HK-2 (cell line): Measurements from ENCODE around the gene MAP1LC3B.

Experiments used
- DNase-seq: peaks from one replicate; pipeline ENCODE4 v3.0.0-alpha.2; 2018; ENCODE audit not compliant: unreplicated experiment

Gene MAP1LC3B

GRCh38 chr16:87391950-87392820, at the start of gene MAP1LC3B:
MAP1LC3B (plus strand) TSS chr16:87392336; CDS start chr16:87392428, 92 bp downstream.
- peak; percentile 98 for DNase-seq

- no peak for DNase-seq
Measured at GRCh38 chr16:87342504-87342903, 49.6 kb upstream of the MAP1LC3B start.

GRCh38 chr16:87342978-87343752, 49.0 kb upstream of the MAP1LC3B start:
- no peak for DNase-seq

GRCh38 chr16:87343753-87344050, 48.4 kb upstream of the MAP1LC3B start:
- no peak for DNase-seq

GRCh38 chr16:87344165-87344930, 47.8 kb upstream of the MAP1LC3B start:
- no peak for DNase-seq

GRCh38 chr16:87344931-87345631, 47.1 kb upstream of the MAP1LC3B start:
- no peak for DNase-seq

- no peak for DNase-seq
Measured at GRCh38 chr16:87345726-87346424, 46.3 kb upstream of the MAP1LC3B start.

GRCh38 chr16:87346517-87347060, 45.5 kb upstream of the MAP1LC3B start:
- no peak for DNase-seq

GRCh38 chr16:87347932-87348615, 44.1 kb upstream of the MAP1LC3B start:
- no peak for DNase-seq

GRCh38 chr16:87348616-87349157, 43.4 kb upstream of the MAP1LC3B start:
- DNase-seq, result no peak

- no peak for DNase-seq
Measured at GRCh38 chr16:87350031-87350430, 42.1 kb upstream of the MAP1LC3B start.

- DNase-seq, result no peak
Measured at GRCh38 chr16:87350681-87351319, 41.3 kb upstream of the MAP1LC3B start.

GRCh38 chr16:87351320-87351698, 40.8 kb upstream of the MAP1LC3B start:
- DNase-seq, result no peak

GRCh38 chr16:87352818-87353217, 39.3 kb upstream of the MAP1LC3B start:
- no peak for DNase-seq

GRCh38 chr16:87353613-87354012, 38.5 kb upstream of the MAP1LC3B start:
- no peak for DNase-seq

- DNase-seq, result no peak
Measured at GRCh38 chr16:87356491-87356853, 35.7 kb upstream of the MAP1LC3B start.

GRCh38 chr16:87358250-87358649, 33.9 kb upstream of the MAP1LC3B start:
- DNase-seq, result no peak

GRCh38 chr16:87358696-87359095, 33.4 kb upstream of the MAP1LC3B start:
- DNase-seq, result no peak

GRCh38 chr16:87359121-87359520, 33.0 kb upstream of the MAP1LC3B start:
- no peak for DNase-seq
